Kasumi-1 (cell line): Measurements from ENCODE around the gene EHD1.

ENCODE experiments used
- DNase-seq, 2 experiments: peaks; one replicate each; lab custom pipeline; 2025; lab: John Stamatoyannopoulos, UW

EHD1 gene

GRCh38 chr11:64842851-64843685 is 35.4 kb downstream of the EHD1 start:
- DNase-seq: no peak

- no peak for DNase-seq
Observed at GRCh38 chr11:64842366-64842759, 36.1 kb downstream of the EHD1 start.

- no peak for DNase-seq
Observed at GRCh38 chr11:64841592-64842365, 36.6 kb downstream of the EHD1 start.

- DNase-seq: no peak
Observed at GRCh38 chr11:64839887-64840782, 38.3 kb downstream of the EHD1 start.

- DNase-seq: no peak
Observed at GRCh38 chr11:64839335-64839734, 39.1 kb downstream of the EHD1 start.

- DNase-seq: no peak
Observed at GRCh38 chr11:64838600-64839334, 39.7 kb downstream of the EHD1 start.

GRCh38 chr11:64837887-64838351 is 40.5 kb downstream of the EHD1 start:
- DNase-seq: no peak

GRCh38 chr11:64836448-64837072 is 41.9 kb downstream of the EHD1 start:
- no peak for DNase-seq

- DNase-seq: no peak
Observed at GRCh38 chr11:64835616-64836447, 42.6 kb downstream of the EHD1 start.

- DNase-seq: no peak
Observed at GRCh38 chr11:64834723-64835615, 43.5 kb downstream of the EHD1 start.

GRCh38 chr11:64834031-64834722 is 44.2 kb downstream of the EHD1 start:
- DNase-seq: no peak

GRCh38 chr11:64833509-64833908 is 44.9 kb downstream of the EHD1 start:
- no peak for DNase-seq

- no peak for DNase-seq
Observed at GRCh38 chr11:64833198-64833502, 45.3 kb downstream of the EHD1 start.

- no peak for DNase-seq
Observed at GRCh38 chr11:64832467-64833197, 45.8 kb downstream of the EHD1 start.

- no peak for DNase-seq
Observed at GRCh38 chr11:64831411-64831891, 47.0 kb downstream of the EHD1 start.

GRCh38 chr11:64829536-64830251 is 48.7 kb downstream of the EHD1 start:
- no peak for DNase-seq

GRCh38 chr11:64827451-64827839 is 51.0 kb downstream of the EHD1 start:
- DNase-seq: no peak
